Activated CD4-positive, alpha-beta T cell treated with anti-CD3 and anti-CD28 coated beads for 48 hours (primary cell): Measurements from ENCODE around the gene FLAD1.
A peak's percentile ranks its signal among the peaks of the same experiment; 100 is the strongest.

ENCODE experiments used
- DNase-seq: peaks from one replicate; pipeline ENCODE4 v3.0.0-alpha.2; 2020

Gene FLAD1

GRCh38 chr1:154982897-154983648 is at the start of gene FLAD1:
Gene FLAD1 (plus strand): TSS chr1:154983344. CDS start chr1:154983695, 351 bp downstream.
- DNase-seq: peak; percentile 98

- DNase-seq: no peak
Observed at GRCh38 chr1:154934358-154934948, 48.7 kb upstream of the FLAD1 start.

- DNase-seq: no peak
Observed at GRCh38 chr1:154935749-154936554, 47.2 kb upstream of the FLAD1 start.

GRCh38 chr1:154936555-154937084 is 46.5 kb upstream of the FLAD1 start, which contains the start of gene PMVK:
Gene PMVK (minus strand): TSS chr1:154936719. CDS start chr1:154936685, 34 bp downstream.
- peak; percentile 96 for DNase-seq

GRCh38 chr1:154937085-154937987 is 45.8 kb upstream of the FLAD1 start:
- DNase-seq: peak; percentile 93

- no peak for DNase-seq
Observed at GRCh38 chr1:154937988-154938386, 45.2 kb upstream of the FLAD1 start.

- no peak for DNase-seq
Observed at GRCh38 chr1:154938604-154939399, 44.3 kb upstream of the FLAD1 start.

GRCh38 chr1:154940213-154940560 is 43.0 kb upstream of the FLAD1 start:
- no peak for DNase-seq

- DNase-seq: peak; percentile 44
Observed at GRCh38 chr1:154940651-154941194, 42.4 kb upstream of the FLAD1 start.

- no peak for DNase-seq
Observed at GRCh38 chr1:154941333-154942013, 41.7 kb upstream of the FLAD1 start.

GRCh38 chr1:154943649-154944400 is 39.3 kb upstream of the FLAD1 start:
- DNase-seq: peak; percentile 56

- DNase-seq: no peak
Observed at GRCh38 chr1:154944401-154945159, 38.6 kb upstream of the FLAD1 start.

GRCh38 chr1:154945160-154945961 is 37.8 kb upstream of the FLAD1 start:
- no peak for DNase-seq

- DNase-seq: no peak
Observed at GRCh38 chr1:154945962-154946850, 36.9 kb upstream of the FLAD1 start.

GRCh38 chr1:154948079-154948478 is 35.1 kb upstream of the FLAD1 start:
- DNase-seq: no peak

GRCh38 chr1:154951901-154952657 is 31.1 kb upstream of the FLAD1 start:
- peak; percentile 70 for DNase-seq
